ENCODE results near the gene METTL27.
"Not testable (repeated sequence)": the region's sequence is repeated elsewhere in the genome, so short reads cannot be mapped to it uniquely, and the experiment has no call there.

METTL27 gene

GRCh38 chr7:73838642-73839041, 3.7 kb downstream of the METTL27 start:
- no peak for DNase-seq

- DNase-seq = not testable (repeated sequence)
Measured at GRCh38 chr7:73837167-73837566, 5.1 kb downstream of the METTL27 start.

GRCh38 chr7:73834626-73835191, 7.6 kb downstream of the METTL27 start:
- no peak for DNase-seq

- no peak for DNase-seq
Measured at GRCh38 chr7:73833251-73833919, 8.9 kb downstream of the METTL27 start.

DNA sequence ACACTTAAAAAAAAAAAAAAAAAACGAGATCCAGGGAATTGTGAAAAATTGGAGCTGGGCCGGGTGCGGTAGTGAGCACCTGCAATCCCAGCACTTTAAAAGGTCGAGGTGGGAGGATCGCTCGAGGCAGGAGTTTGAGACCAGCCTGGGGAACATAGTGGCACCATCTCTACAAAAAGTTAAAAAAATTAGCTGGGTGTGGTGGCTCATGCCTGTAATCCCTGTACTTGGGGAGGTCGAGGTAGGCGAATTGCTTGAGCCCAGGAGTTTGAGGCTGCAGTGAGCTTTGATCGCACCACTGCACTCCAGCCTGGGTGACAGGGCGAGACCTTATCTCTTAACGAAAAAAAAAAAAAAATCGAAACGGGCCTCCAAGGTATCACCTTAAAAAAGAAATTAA, 9.5 kb downstream of the METTL27 start:
- DNase-seq = no peak

GRCh38 chr7:73831834-73832651, 10.3 kb downstream of the METTL27 start:
- no peak for DNase-seq

DNA sequence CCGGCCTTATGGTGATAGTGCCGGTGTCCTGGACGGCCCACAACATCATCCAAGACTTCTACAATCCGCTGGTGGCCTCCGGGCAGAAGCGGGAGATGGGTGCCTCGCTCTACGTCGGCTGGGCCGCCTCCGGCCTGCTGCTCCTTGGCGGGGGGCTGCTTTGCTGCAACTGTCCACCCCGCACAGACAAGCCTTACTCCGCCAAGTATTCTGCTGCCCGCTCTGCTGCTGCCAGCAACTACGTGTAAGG, 10.8 kb downstream of the METTL27 start:
- no peak for DNase-seq

- no peak for DNase-seq
Measured at GRCh38 chr7:73830681-73831583, 11.4 kb downstream of the METTL27 start, which contains the start of gene CLDN4. TSS of gene CLDN4 (plus strand) at chr7:73830996. CDS start at chr7:73831202, 206 bp downstream.

DNA sequence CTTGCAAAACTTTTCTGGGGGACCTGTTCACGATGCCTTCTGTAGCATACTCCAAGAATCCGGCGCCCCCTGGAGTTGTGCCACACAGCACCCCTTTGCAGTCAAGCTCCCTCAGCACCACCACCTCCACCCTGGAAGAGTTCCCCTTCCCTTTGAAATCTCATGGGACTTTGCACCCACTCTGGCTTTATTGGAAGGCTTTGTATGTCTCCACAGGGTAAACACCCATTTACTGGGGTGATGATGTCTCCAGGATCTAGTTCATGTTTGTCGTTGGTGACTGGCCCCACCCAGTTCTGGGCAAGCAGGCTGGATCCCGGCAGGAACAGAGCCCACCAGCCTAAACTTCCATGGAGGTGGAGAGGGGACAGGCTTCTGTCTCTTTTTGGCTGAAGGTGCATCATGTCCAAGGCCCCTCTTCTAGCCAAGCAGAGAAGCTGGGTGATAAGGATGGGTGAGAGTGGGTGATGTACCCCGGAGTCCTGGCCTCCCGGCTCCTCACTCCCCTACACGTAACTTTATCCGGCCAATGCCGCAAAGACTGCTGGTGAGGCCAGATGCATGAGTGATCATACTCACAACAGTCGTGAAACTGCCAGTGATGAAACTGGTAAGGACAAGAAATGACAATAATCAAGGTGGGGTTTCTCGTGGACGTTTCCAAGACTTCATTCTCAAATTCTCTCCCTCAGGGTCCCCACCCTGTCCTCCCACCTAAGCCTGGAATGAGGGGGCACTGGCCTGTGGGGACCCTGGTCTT, 12.2 kb downstream of the METTL27 start:
- DNase-seq = no peak

- DNase-seq = no peak
Measured at GRCh38 chr7:73829505-73829904, 12.8 kb downstream of the METTL27 start.

GRCh38 chr7:73828972-73829371, 13.3 kb downstream of the METTL27 start:
- no peak for DNase-seq

- no peak for DNase-seq
Measured at GRCh38 chr7:73828107-73828803, 14.1 kb downstream of the METTL27 start.

DNA sequence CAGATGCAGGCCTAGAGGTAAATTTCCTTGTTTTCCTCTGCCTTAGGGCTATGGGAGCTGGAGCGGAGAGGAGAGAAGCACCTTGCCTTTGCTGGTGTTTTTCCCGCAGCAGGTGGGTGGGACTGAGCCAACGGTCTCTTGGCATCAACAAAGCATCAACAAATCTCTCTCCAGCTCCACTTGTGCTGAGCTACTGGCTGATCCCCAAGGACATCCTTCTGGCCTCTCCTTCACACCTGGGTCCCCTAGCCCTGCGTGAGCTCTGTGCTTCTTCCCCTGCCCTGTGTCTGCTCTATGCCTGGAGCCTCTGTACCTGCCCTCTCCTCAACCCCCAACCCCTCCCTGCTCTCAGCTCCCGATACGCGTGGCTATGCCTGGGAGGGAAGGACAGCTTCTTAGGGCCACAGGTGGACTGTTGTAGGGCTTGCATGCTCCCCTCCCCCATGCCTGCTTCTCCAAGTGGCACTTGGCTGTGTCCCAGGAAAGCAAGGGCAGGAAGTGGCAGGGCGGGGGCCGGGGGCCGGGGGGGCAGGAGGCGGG, 14.7 kb downstream of the METTL27 start:
- no peak for DNase-seq

GRCh38 chr7:73824986-73825385, 17.3 kb downstream of the METTL27 start:
- no peak for DNase-seq

- no peak for DNase-seq
Measured at GRCh38 chr7:73823873-73824592, 18.3 kb downstream of the METTL27 start.

DNA sequence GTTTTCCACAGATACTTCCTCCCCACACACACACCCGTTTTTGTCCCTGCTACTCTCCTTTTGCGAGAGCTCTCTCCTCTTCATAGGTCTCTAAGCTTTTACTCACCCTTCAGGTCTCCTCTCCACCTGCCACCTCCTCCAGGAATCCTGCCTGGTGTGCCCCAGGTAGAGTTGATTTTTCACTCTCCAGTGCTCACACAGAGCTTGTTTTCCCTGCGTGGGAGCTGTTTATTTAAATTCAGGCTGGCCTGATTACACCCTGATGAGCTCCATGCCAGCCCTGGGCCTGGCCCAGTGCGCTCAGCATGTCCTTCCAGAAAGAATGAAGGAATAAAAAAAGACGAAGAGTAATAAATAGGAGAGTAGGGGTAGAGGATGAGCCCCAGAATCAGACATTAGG, 19.1 kb downstream of the METTL27 start:
- DNase-seq = no peak

GRCh38 chr7:73822319-73823173, 19.8 kb downstream of the METTL27 start:
- DNase-seq = no peak

GRCh38 chr7:73821597-73822285, 20.6 kb downstream of the METTL27 start:
- not testable (repeated sequence) for DNase-seq

GRCh38 chr7:73820013-73820412, 22.3 kb downstream of the METTL27 start:
- no peak for DNase-seq

All from CD4-positive, alpha-beta T cell treated with Interleukin-15 for 1 hour (primary cell).